H9 (cell line): ENCODE data around the gene SIRT6. TPM values are rescaled to one million over a fixed set of nuclear protein-coding genes. Genes with fewer than 3 reads are reported as not detected.

ENCODE experiments used
- DNase-seq: peaks from one replicate; pipeline ENCODE4 v3.0.0-alpha.2; 2017
- H2AFZ ChIP-seq: one replicate; pipeline ENCODE4 v1.6.1; 2013; ENCODE audit warnings: mild to moderate bottlenecking, low read length, control low read depth, moderate library complexity
- H2AK5ac ChIP-seq: 2 replicates; pipeline ENCODE4 v1.6.1; 2013; ENCODE audit warnings: low read length, control low read depth, mixed read lengths; ENCODE audit not compliant: insufficient read length
- H2BK120ac ChIP-seq: one replicate; pipeline ENCODE4 v1.6.1; 2013; ENCODE audit warnings: low read depth, mild to moderate bottlenecking, low read length, control low read depth, inconsistent platforms; ENCODE audit not compliant: poor library complexity, severe bottlenecking
- H2BK12ac ChIP-seq: 2 replicates; pipeline ENCODE4 v1.6.1; 2013; ENCODE audit warnings: low read length, control low read depth, mixed read lengths, low read depth; ENCODE audit not compliant: insufficient read length
- H2BK15ac ChIP-seq: 2 replicates; pipeline ENCODE4 v1.6.1; 2013; ENCODE audit warnings: low read depth, low read length, control low read depth
- H2BK20ac ChIP-seq: one replicate; pipeline ENCODE4 v1.6.1; 2013; ENCODE audit warnings: low read depth, mild to moderate bottlenecking, low read length, control low read depth, inconsistent platforms; ENCODE audit not compliant: poor library complexity, severe bottlenecking
- H2BK5ac ChIP-seq: 2 replicates; pipeline ENCODE4 v1.6.1; 2013; ENCODE audit warnings: low read length, control low read depth, mixed read lengths; ENCODE audit not compliant: insufficient read length
- H3K14ac ChIP-seq: 2 replicates; pipeline ENCODE4 v1.6.1; 2013; ENCODE audit warnings: low read length, control low read depth; ENCODE audit not compliant: insufficient read depth
- H3K18ac ChIP-seq: 2 replicates; pipeline ENCODE4 v1.6.1; 2013; ENCODE audit warnings: low read depth, mild to moderate bottlenecking, mixed read lengths, low read length, control low read depth; ENCODE audit not compliant: insufficient read length
- H3K23ac ChIP-seq: 2 replicates; pipeline ENCODE4 v1.6.1; 2013; ENCODE audit warnings: low read length, control low read depth, mixed read lengths, low read depth; ENCODE audit not compliant: insufficient read length
- H3K23me2 ChIP-seq: 2 replicates; pipeline ENCODE4 v1.6.1; 2013; ENCODE audit warnings: low read depth, mild to moderate bottlenecking, mixed read lengths, low read length, control low read depth; ENCODE audit not compliant: insufficient read length, poor library complexity, severe bottlenecking
- H3K27ac ChIP-seq: 2 replicates; pipeline ENCODE4 v1.5.1; 2013; ENCODE audit warnings: low read length, control low read depth, mixed read lengths, low read depth; ENCODE audit not compliant: insufficient read length
- H3K27me3 ChIP-seq: 2 replicates; pipeline ENCODE4 v1.6.1; 2013; ENCODE audit warnings: low read length, control low read depth, inconsistent platforms; ENCODE audit not compliant: insufficient read depth
- H3K4ac ChIP-seq: 2 replicates; pipeline ENCODE4 v1.6.1; 2013; ENCODE audit warnings: low read depth, mild to moderate bottlenecking, control low read depth, inconsistent platforms, low read length, moderate library complexity
- H3K4me1 ChIP-seq: 2 replicates; pipeline ENCODE4 v1.6.1; 2013; ENCODE audit warnings: low read length, control low read depth, inconsistent platforms; ENCODE audit not compliant: insufficient read depth
- H3K4me2 ChIP-seq: 2 replicates; pipeline ENCODE4 v1.6.1; 2013; ENCODE audit warnings: low read length, control low read depth, mixed read lengths; ENCODE audit not compliant: insufficient read length, insufficient read depth
- H3K56ac ChIP-seq: 2 replicates; pipeline ENCODE4 v1.6.1; 2013; ENCODE audit warnings: low read depth, mild to moderate bottlenecking, mixed read lengths, low read length, control low read depth; ENCODE audit not compliant: insufficient read length
- H3K79me1 ChIP-seq: 2 replicates; pipeline ENCODE4 v1.6.1; 2013; ENCODE audit warnings: low read depth, mild to moderate bottlenecking, moderate library complexity, low read length, control low read depth, inconsistent platforms; ENCODE audit not compliant: insufficient read depth, poor library complexity, severe bottlenecking
- H3K79me2 ChIP-seq: 2 replicates; pipeline ENCODE4 v1.6.1; 2013; ENCODE audit warnings: low read length, control low read depth, inconsistent platforms; ENCODE audit not compliant: insufficient read depth
- H3K9ac ChIP-seq: 2 replicates; pipeline ENCODE4 v1.6.1; 2013; ENCODE audit warnings: low read length, control low read depth, mixed read lengths; ENCODE audit not compliant: insufficient read length; ENCODE audit errors: extremely low read depth
- H3K9me3 ChIP-seq: one replicate; pipeline ENCODE4 v1.6.1; 2013; ENCODE audit warnings: low read depth, low read length, inconsistent platforms; ENCODE audit not compliant: control insufficient read depth
- H3T11ph ChIP-seq: one replicate; pipeline ENCODE4 v1.6.1; 2013; ENCODE audit warnings: mild to moderate bottlenecking, low read length, control low read depth, inconsistent platforms
- H4K20me1 ChIP-seq: one replicate; pipeline ENCODE4 v1.6.1; 2013; ENCODE audit not compliant: control insufficient read depth, insufficient read length, insufficient read depth
- H4K5ac ChIP-seq: 2 replicates; pipeline ENCODE4 v1.6.1; 2013; ENCODE audit warnings: low read depth, mild to moderate bottlenecking, mixed read lengths, low read length, control low read depth; ENCODE audit not compliant: insufficient read length
- H4K8ac ChIP-seq: replicated peaks from 2 replicates; pipeline ENCODE4 v1.6.1; 2013; ENCODE audit warnings: low read length, control low read depth, mixed read lengths, low read depth; ENCODE audit not compliant: insufficient read length
- H4K91ac ChIP-seq: 2 replicates; pipeline ENCODE4 v1.6.1; 2013; ENCODE audit warnings: low read depth, mild to moderate bottlenecking, moderate library complexity, mixed read lengths, low read length, control low read depth; ENCODE audit not compliant: insufficient read length
- H3K27ac Mint-ChIP-seq, 3 experiments: 2 replicates in 2 of 3; 3 replicates in 1 of 3; pipeline ENCODE4 v1.8.0; 2020 to 2021; ENCODE audit warnings: mixed read lengths in 3 of 3, mild to moderate bottlenecking in 1 of 3, moderate library complexity in 1 of 3
- H3K27me3 Mint-ChIP-seq: 2 replicates; pipeline ENCODE4 v1.8.0; 2021; ENCODE audit warnings: low read depth, mild to moderate bottlenecking, moderate library complexity, mixed read lengths
- H3K36me3 Mint-ChIP-seq, 3 experiments: 2 replicates in 2 of 3; 3 replicates in 1 of 3; pipeline ENCODE4 v1.8.0; 2020 to 2021; ENCODE audit warnings: low read depth in 3 of 3, mixed read lengths in 3 of 3; ENCODE audit not compliant: insufficient read depth in 1 of 3
- H3K4me1 Mint-ChIP-seq, 2 experiments: 2 replicates each; pipeline ENCODE4 v1.8.0; 2020; ENCODE audit warnings: mixed read lengths in 2 of 2
- H3K4me3 Mint-ChIP-seq, 2 experiments: 2 replicates in 1 of 2; 3 replicates in 1 of 2; pipeline ENCODE4 v1.8.0; 2020 to 2021; ENCODE audit warnings: mild to moderate bottlenecking in 2 of 2, mixed read lengths in 2 of 2, moderate library complexity in 1 of 2
- H3K9me3 Mint-ChIP-seq, 2 experiments: 2 replicates in 1 of 2; 3 replicates in 1 of 2; pipeline ENCODE4 v1.8.0; 2020; ENCODE audit warnings: mild to moderate bottlenecking in 2 of 2, mixed read lengths in 2 of 2, moderate library complexity in 1 of 2
- CTCF ChIP-seq: fragments of 200-600 bp; sonication (generic); conservative IDR thresholded peaks from 3 replicates; pipeline ENCODE4 v1.8.0; 2021; ENCODE audit warnings: antibody characterized with exemption, mild to moderate bottlenecking
- WGBS: extraction: QIAGEN DNeasy Blood & Tissue Kit; methylation state at CpG from one replicate; pipeline ENCODE4 v1.1.7; 2013; ENCODE audit warnings: missing lambda C conversion rate, low lambda C conversion rate, mixed read lengths; ENCODE audit not compliant: insufficient read length; ENCODE audit errors: extremely low coverage; 5-methylcytosine and 5-hydroxymethylcytosine counted together
- total RNA-seq: library from RNA; stranded (reverse); gene quantifications from 2 replicates; pipeline ENCODE4 v1.2.1, GENCODE V29; 2021

SIRT6 gene
- total RNA-seq, 1 experiment from 2014 or later: 24.9 TPM

GRCh38 chr19:4215807-4216206 lies 33.4 kb upstream of the SIRT6 start:
- peaks cover 0 to 15% (median 10%) of the 10 kb centered on the region in 3 experiments; a peak in 4 of 7 replicates for H3K36me3 Mint-ChIP-seq
- H2BK120ac ChIP-seq: no peak overlapping the region
- no peak overlapping the region for H3K4ac ChIP-seq
- H2BK15ac ChIP-seq: no peak overlapping the region
- H2AFZ ChIP-seq: no peak overlapping the region
- no CpG with 5 or more reads among the region's 10 CpGs for WGBS
- no peak overlapping the region for H4K91ac ChIP-seq
- H2BK5ac ChIP-seq: no peak overlapping the region
- H3K23ac ChIP-seq: no peak overlapping the region
- no peak overlapping the region for H3K18ac ChIP-seq
- H3K4me1 Mint-ChIP-seq: 0 out of 4 replicates have a peak, but pooled peaks cover 0 to 4% of the 10 kb centered on the region in 2 experiments
- H3K14ac ChIP-seq: no peak overlapping the region
- no peaks in the 10 kb centered on the region for H3K79me2 ChIP-seq
- H3K79me1 ChIP-seq: no peaks in the 10 kb centered on the region
- H3K9me3 ChIP-seq: no peaks in the 10 kb centered on the region
- no peak overlapping the region for H3K27ac Mint-ChIP-seq
- no peak overlapping the region for H4K5ac ChIP-seq
- H4K20me1 ChIP-seq: no peaks in the 10 kb centered on the region
- peaks cover 0 to 8% of the 10 kb centered on the region in 2 experiments; a peak in 3 of 5 replicates for H3K9me3 Mint-ChIP-seq
- H3K23me2 ChIP-seq: no peaks in the 10 kb centered on the region
- no peaks in the 10 kb centered on the region for H3K27me3 ChIP-seq
- H3K4me1 ChIP-seq: no peaks in the 10 kb centered on the region
- H3K27ac ChIP-seq: no peak overlapping the region
- no peak overlapping the region for H3K56ac ChIP-seq
- no peak overlapping the region for H3T11ph ChIP-seq
- no peak overlapping the region for H2BK20ac ChIP-seq
- H2BK12ac ChIP-seq: no peak overlapping the region
- H3K4me3 Mint-ChIP-seq: no peak overlapping the region
- no peak overlapping the region for H3K9ac ChIP-seq
- H3K27me3 Mint-ChIP-seq: peaks cover 14% of the 10 kb centered on the region
- no peak for DNase-seq
- TF ChIP-seq CTCF: no peak
- no peak overlapping the region for H2AK5ac ChIP-seq
- no peak overlapping the region for H4K8ac ChIP-seq
- H3K4me2 ChIP-seq: no peak overlapping the region
